Neural cell (in vitro differentiated cells): Measurements from ENCODE around the gene VEGFD. TPM values are rescaled to one million over a fixed set of nuclear protein-coding genes. Genes with fewer than 3 reads are reported as not detected.

Source experiments
- H2AFZ ChIP-seq: fragments of 200-600, 300-800 bp; sonication (generic), shearing (Covaris generic); 2 replicates; pipeline ENCODE4 v1.6.0; 2014; ENCODE audit warnings: low read depth, mild to moderate bottlenecking, antibody characterized with exemption, low read length, moderate library complexity
- H3F3A ChIP-seq: fragments of 200-600 bp; shearing (Covaris generic); 2 replicates; pipeline ENCODE4 v1.6.1; 2016; ENCODE audit warnings: mild to moderate bottlenecking, moderate library complexity, mixed read lengths, antibody characterized with exemption, low read length; ENCODE audit not compliant: insufficient read depth, poor library complexity, severe bottlenecking
- H3K27ac ChIP-seq: fragments of 200-600, 300-800 bp; sonication (generic), shearing (Covaris generic); 2 replicates; pipeline ENCODE4 v1.5.1; 2014; ENCODE audit warnings: mild to moderate bottlenecking, low read length, moderate library complexity
- H3K27me3 ChIP-seq: fragments of 300-800, 200-600 bp; sonication (generic), shearing (Covaris generic); 2 replicates; pipeline ENCODE4 v1.6.0; 2014; ENCODE audit warnings: mild to moderate bottlenecking, low read depth, low read length, moderate library complexity; ENCODE audit not compliant: insufficient read depth
- H3K36me3 ChIP-seq: fragments of 300-800, 200-600 bp; sonication (generic), shearing (Covaris generic); 2 replicates; pipeline ENCODE4 v1.5.1; 2014; ENCODE audit warnings: mild to moderate bottlenecking, antibody characterized with exemption, low read length, moderate library complexity; ENCODE audit not compliant: insufficient read depth
- H3K4me2 ChIP-seq: fragments of 300-800, 200-600 bp; sonication (generic), shearing (Covaris generic); 2 replicates; pipeline ENCODE4 v1.6.0; 2014; ENCODE audit warnings: mild to moderate bottlenecking, low read length
- H3K4me3 ChIP-seq: fragments of 300-800, 200-600 bp; sonication (generic), shearing (Covaris generic); 2 replicates; pipeline ENCODE4 v1.5.1; 2014; ENCODE audit warnings: mild to moderate bottlenecking, low read length, moderate library complexity
- H3K79me2 ChIP-seq: fragments of 200-600 bp; shearing (Covaris generic); replicated peaks from 2 replicates; pipeline ENCODE4 v1.6.0; 2014; ENCODE audit warnings: mild to moderate bottlenecking, low read length, moderate library complexity; ENCODE audit not compliant: insufficient read depth
- H3K9ac ChIP-seq: fragments of 300-800, 200-600 bp; sonication (generic), shearing (Covaris generic); 2 replicates; pipeline ENCODE4 v1.6.1; 2016; ENCODE audit warnings: mild to moderate bottlenecking, low read length, mixed read lengths
- H3K9me2 ChIP-seq: fragments of 200-600 bp; shearing (Covaris generic); 2 replicates; pipeline ENCODE4 v1.6.1; 2016; ENCODE audit warnings: mild to moderate bottlenecking, low read length, mixed read lengths; ENCODE audit not compliant: insufficient read depth
- H3K9me3 ChIP-seq: fragments of 200-600, 300-800 bp; sonication (generic), shearing (Covaris generic); 2 replicates; pipeline ENCODE4 v1.6.1; 2016; ENCODE audit warnings: mild to moderate bottlenecking, mixed run types, low read length, moderate library complexity, mixed read lengths
- H4K20me1 ChIP-seq: fragments of 200-600 bp; shearing (Covaris generic); 2 replicates; pipeline ENCODE4 v1.6.1; 2016; ENCODE audit warnings: mild to moderate bottlenecking, mixed run types; ENCODE audit not compliant: insufficient read depth
- CTCF ChIP-seq: fragments of 450-650 bp; IDR thresholded peaks from 2 replicates; pipeline ENCODE4 v1.5.1; 2014; ENCODE audit warnings: antibody characterized with exemption, mild to moderate bottlenecking, moderate library complexity; ENCODE audit not compliant: poor library complexity, severe bottlenecking
- EP300 ChIP-seq: fragments of 450-650 bp; conservative IDR thresholded peaks from 2 replicates; pipeline ENCODE4 v1.6.1; 2014; ENCODE audit warnings: antibody characterized with exemption, mild to moderate bottlenecking, moderate library complexity; ENCODE audit not compliant: poor library complexity, severe bottlenecking
- EZH2 ChIP-seq: fragments of 200-600, 300-800 bp; shearing (Covaris generic), sonication (generic); IDR thresholded peaks from 2 replicates; pipeline ENCODE4 v1.6.1; 2014; ENCODE audit warnings: antibody characterized with exemption, low read length, borderline replicate concordance, mild to moderate bottlenecking; ENCODE audit not compliant: insufficient read depth, poor library complexity, severe bottlenecking
- MXI1 ChIP-seq: fragments of 450-650 bp; conservative IDR thresholded peaks from 2 replicates; pipeline ENCODE4 v1.6.1; 2014; ENCODE audit warnings: antibody characterized with exemption, mild to moderate bottlenecking; ENCODE audit not compliant: poor library complexity, severe bottlenecking
- POLR2AphosphoS5 ChIP-seq: IDR thresholded peaks from 2 replicates; pipeline ENCODE4 v1.6.1; 2012
- RAD21 ChIP-seq: fragments of 450-650 bp; conservative IDR thresholded peaks from 2 replicates; pipeline ENCODE4 v1.6.1; 2014; ENCODE audit warnings: antibody characterized with exemption, mild to moderate bottlenecking, moderate library complexity
- REST ChIP-seq: IDR thresholded peaks from 2 replicates; pipeline ENCODE4 v1.6.1; 2012; ENCODE audit warnings: borderline replicate concordance
- SMC3 ChIP-seq: fragments of 450-650 bp; conservative IDR thresholded peaks from 2 replicates; pipeline ENCODE4 v1.6.1; 2014; ENCODE audit warnings: antibody characterized with exemption, mild to moderate bottlenecking, moderate library complexity; ENCODE audit not compliant: poor library complexity
- TAF1 ChIP-seq: IDR thresholded peaks from 2 replicates; pipeline ENCODE4 v1.6.1; 2012; ENCODE audit warnings: low read depth
- polyA plus RNA-seq: library from polyadenylated mRNA; depleted of rRNA; stranded (reverse); fragments of >200 nt; gene quantifications from 2 replicates; pipeline ENCODE4 v1.2.3, GENCODE V29; 2014

The VEGFD gene
- polyA plus RNA-seq, 1 donor from 2014 or later, result not detected

GRCh38 chrX:15404401-15405096, 20.3 kb upstream of the VEGFD start:
- H3K79me2 ChIP-seq, result no peaks in the 10 kb centered on the region
- H3K27ac ChIP-seq, result no peak overlapping the region
- H3K9me2 ChIP-seq, result no peaks in the 10 kb centered on the region
- H3K36me3 ChIP-seq, result no peaks in the 10 kb centered on the region
- no peak overlapping the region for H2AFZ ChIP-seq
- no peaks in the 10 kb centered on the region for H3K9me3 ChIP-seq
- no peaks in the 10 kb centered on the region for H3F3A ChIP-seq
- no peak overlapping the region for H3K9ac ChIP-seq
- no peaks in the 10 kb centered on the region for H4K20me1 ChIP-seq
- no peaks in the 10 kb centered on the region for H3K27me3 ChIP-seq
- H3K4me2 ChIP-seq, result no peak overlapping the region
- H3K4me3 ChIP-seq, result no peak overlapping the region
- TF ChIP-seq TAF1 (no peak), EZH2 (no peak), REST (no peak), MXI1 (no peak), CTCF (no peak), SMC3 (no peak), EP300 (no peak), POLR2AphosphoS5 (no peak), RAD21 (no peak)

GRCh38 chrX:15401378-15401777, 17.2 kb upstream of the VEGFD start:
- Histone ChIP-seq H3K9ac (no peak overlapping the region), H4K20me1 (no peaks in the 10 kb centered on the region), H3K36me3 (no peaks in the 10 kb centered on the region), H3K9me3 (no peaks in the 10 kb centered on the region), H3K9me2 (no peaks in the 10 kb centered on the region), H3K27me3 (no peaks in the 10 kb centered on the region), H3F3A (no peaks in the 10 kb centered on the region), H3K27ac (no peak overlapping the region), H3K4me3 (no peak overlapping the region), H3K79me2 (no peaks in the 10 kb centered on the region), H2AFZ (no peak overlapping the region), H3K4me2 (no peak overlapping the region)
- no peak for TF ChIP-seq RAD21
- TF ChIP-seq TAF1, result no peak
- TF ChIP-seq CTCF, result no peak
- no peak for TF ChIP-seq EZH2
- TF ChIP-seq REST, result no peak
- no peak for TF ChIP-seq SMC3
- no peak for TF ChIP-seq EP300
- TF ChIP-seq MXI1, result no peak
- TF ChIP-seq POLR2AphosphoS5, result no peak
